Measurements from ENCODE around the gene EMILIN2.

- TF ChIP-seq USF2 (IDR thresholded peaks at IDR 0.05; ENCODE audit: low read length) (no peak), POLR2AphosphoS5 (IDR thresholded peaks at IDR 0.05; ENCODE audit: low read depth, low read length) (no peak), RFX5 (IDR thresholded peaks at IDR 0.05; ENCODE audit: borderline replicate concordance, low read depth, low read length) (no peak), CTCF (IDR thresholded peaks at IDR 0.05; ENCODE audit: control extremely low read depth in 1 of 3, insufficient read depth in 1 of 3, low read depth in 1 of 3, low read length in 3 of 3) (no peak), GTF2F1 (IDR thresholded peaks at IDR 0.05; ENCODE audit: borderline replicate concordance, low read depth, low read length) (no peak), EZH2 (IDR thresholded peaks at IDR 0.05; ENCODE audit: low read depth, low read length, severe bottlenecking) (no peak), TAF7 (optimal IDR thresholded peaks at IDR 0.05; ENCODE audit: borderline replicate concordance, low read depth, low read length) (no peak), JUND (IDR thresholded peaks at IDR 0.05; ENCODE audit: low read length) (no peak), MAFK (IDR thresholded peaks at IDR 0.05; ENCODE audit: low read depth, low read length) (no peak)
Observed at GRCh38 chr18:2891526-2892431, 45.0 kb downstream of the EMILIN2 start.
